ENCODE results near the gene GNB1L. TPM values are rescaled to one million over a fixed set of nuclear protein-coding genes. Genes with fewer than 3 reads are reported as not detected.

Gene GNB1L
- total RNA-seq, 1 donor from 2014 or later = 9.9 TPM

DNA sequence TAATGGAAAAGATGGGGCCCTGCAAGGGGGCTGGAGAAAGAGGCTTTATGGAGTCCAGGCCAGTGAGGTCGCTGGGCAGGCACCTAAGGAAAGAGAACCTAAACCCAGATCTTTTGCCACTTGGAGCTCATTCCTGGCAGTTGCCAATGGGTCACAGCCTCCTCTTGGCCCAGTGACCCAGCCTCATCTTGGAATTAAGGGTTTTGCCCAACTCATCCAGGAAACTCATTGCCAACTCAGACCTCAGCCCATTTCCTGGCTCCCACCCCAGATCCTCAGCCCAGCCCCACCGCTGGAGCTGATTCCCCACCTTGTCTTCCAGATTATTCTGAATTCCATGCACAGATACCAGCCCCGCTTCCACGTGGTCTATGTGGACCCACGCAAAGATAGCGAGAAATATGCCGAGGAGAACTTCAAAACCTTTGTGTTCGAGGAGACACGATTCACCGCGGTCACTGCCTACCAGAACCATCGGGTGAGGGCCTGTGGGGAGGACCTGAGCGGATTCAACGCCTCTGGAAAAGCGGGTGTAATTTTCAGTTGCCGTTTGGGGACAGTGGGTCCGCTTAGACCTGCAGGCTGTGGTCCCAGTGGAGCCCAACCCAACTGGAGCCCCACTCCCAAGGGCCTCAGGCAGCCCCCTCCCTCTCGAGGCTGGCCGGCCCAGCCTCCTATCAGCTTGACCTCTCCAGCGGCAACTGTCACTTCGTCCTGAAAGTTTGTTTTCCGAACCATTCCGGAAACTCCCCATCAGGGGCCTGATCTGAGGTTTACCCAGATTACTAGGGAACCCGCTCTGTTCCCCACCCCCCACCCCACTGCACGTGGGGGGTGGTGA, 89.8 kb downstream of the GNB1L start:
- Mint-ChIP-seq H3K4me1 (peaks cover 13% of the 10 kb centered on the region), H3K27ac (no peak overlapping the region), H3K4me3 (peak overlapping the region; percentile 18), H3K9me3 (no peaks in the 10 kb centered on the region), H3K27me3 (ENCODE audit: low read depth) (peaks cover 81% of the 10 kb centered on the region), H3K36me3 (no peaks in the 10 kb centered on the region)
- TF ChIP-seq CTCF (IDR thresholded peaks at IDR 0.05; ENCODE audit: unreplicated experiment) = no peak
- no peak for DNase-seq (ENCODE audit: low spot score in 2 of 2, unreplicated experiment in 2 of 2)

DNA sequence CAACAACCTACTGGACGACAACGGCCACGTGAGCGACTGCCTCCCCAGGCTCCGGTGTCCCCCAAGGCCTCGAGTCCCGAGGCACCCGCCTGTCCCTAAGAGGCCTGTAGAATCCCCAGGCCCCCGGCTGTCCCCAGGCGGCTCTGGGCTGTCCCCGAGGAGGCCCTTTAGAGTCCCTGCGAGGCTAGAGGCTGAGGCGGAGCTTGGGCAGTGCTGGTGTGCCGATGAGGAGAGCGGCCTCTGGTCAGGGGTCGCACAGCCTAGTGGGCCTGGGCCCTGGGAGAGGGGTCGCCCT, 90.4 kb downstream of the GNB1L start:
- peaks cover 19% of the 10 kb centered on the region for H3K4me1 Mint-ChIP-seq
- H3K4me3 Mint-ChIP-seq = no peak overlapping the region
- H3K27ac Mint-ChIP-seq = no peak overlapping the region
- no peaks in the 10 kb centered on the region for H3K9me3 Mint-ChIP-seq
- H3K36me3 Mint-ChIP-seq = no peaks in the 10 kb centered on the region
- H3K27me3 Mint-ChIP-seq (ENCODE audit: low read depth) = peaks cover 81% of the 10 kb centered on the region
- DNase-seq (ENCODE audit: low spot score in 2 of 2, unreplicated experiment in 2 of 2) = no peak
- no peak for TF ChIP-seq CTCF (IDR thresholded peaks at IDR 0.05; ENCODE audit: unreplicated experiment)

- no peaks in the 10 kb centered on the region for H3K36me3 Mint-ChIP-seq
Observed at GRCh38 chr22:19763458-19764298, 91.0 kb downstream of the GNB1L start.

GRCh38 chr22:19762568-19763457, 91.9 kb downstream of the GNB1L start:
- Mint-ChIP-seq H3K4me1 (peaks cover 19% of the 10 kb centered on the region), H3K9me3 (no peaks in the 10 kb centered on the region), H3K27ac (no peak overlapping the region), H3K4me3 (no peak overlapping the region), H3K27me3 (ENCODE audit: low read depth) (peaks cover 78% of the 10 kb centered on the region), H3K36me3 (no peaks in the 10 kb centered on the region)
- TF ChIP-seq CTCF (IDR thresholded peaks at IDR 0.05; ENCODE audit: unreplicated experiment) = no peak
- no peak for DNase-seq (ENCODE audit: low spot score in 2 of 2, unreplicated experiment in 2 of 2)

More at GRCh38 chr22:19763458-19764298, 91.0 kb downstream of the GNB1L start:
- peaks cover 19% of the 10 kb centered on the region for H3K4me1 Mint-ChIP-seq
- no peak for DNase-seq (ENCODE audit: low spot score in 2 of 2, unreplicated experiment in 2 of 2)
- H3K27me3 Mint-ChIP-seq (ENCODE audit: low read depth) = peaks cover 80% of the 10 kb centered on the region
- no peak overlapping the region for H3K27ac Mint-ChIP-seq
- H3K4me3 Mint-ChIP-seq = no peak overlapping the region
- TF ChIP-seq CTCF (IDR thresholded peaks at IDR 0.05; ENCODE audit: unreplicated experiment) = no peak
- no peaks in the 10 kb centered on the region for H3K9me3 Mint-ChIP-seq

Measured in mesothelial cell of epicardium (in vitro differentiated cells).